Osteocyte (in vitro differentiated cells): Measurements from ENCODE around the gene UGT1A7. TPM values are rescaled to one million over a fixed set of nuclear protein-coding genes. Genes with fewer than 3 reads are reported as not detected.
"Not testable (repeated sequence)": the region's sequence is repeated elsewhere in the genome, so short reads cannot be mapped to it uniquely, and the experiment has no call there.

Source experiments
- DNase-seq: peaks from one replicate; pipeline ENCODE4 v3.0.0; 2021; ENCODE audit warnings: mixed read lengths; ENCODE audit not compliant: unreplicated experiment; ENCODE audit errors: extremely low spot score
- H3K27ac Mint-ChIP-seq: one replicate; pipeline ENCODE4 v1.8.0; 2021; ENCODE audit warnings: mild to moderate bottlenecking, mixed read lengths; ENCODE audit not compliant: unreplicated experiment
- H3K27me3 Mint-ChIP-seq: one replicate; pipeline ENCODE4 v1.8.0; 2021; ENCODE audit warnings: mixed read lengths; ENCODE audit not compliant: unreplicated experiment
- H3K36me3 Mint-ChIP-seq: one replicate; pipeline ENCODE4 v1.8.0; 2021; ENCODE audit warnings: mixed read lengths; ENCODE audit not compliant: unreplicated experiment
- H3K4me1 Mint-ChIP-seq: one replicate; pipeline ENCODE4 v1.8.0; 2021; ENCODE audit warnings: mixed read lengths; ENCODE audit not compliant: unreplicated experiment
- H3K4me3 Mint-ChIP-seq: one replicate; pipeline ENCODE4 v1.8.0; 2021; ENCODE audit warnings: mild to moderate bottlenecking, moderate library complexity, mixed read lengths; ENCODE audit not compliant: unreplicated experiment
- H3K9me3 Mint-ChIP-seq: one replicate; pipeline ENCODE4 v1.8.0; 2021; ENCODE audit warnings: mixed read lengths; ENCODE audit not compliant: unreplicated experiment
- long read RNA-seq: library from polyadenylated mRNA; unstranded; transcript quantifications from one replicate; pipeline ENCODE4 v2.0.0, GENCODE V29; 2021
- total RNA-seq: library from RNA; stranded (reverse); gene quantifications from 2 replicates; pipeline ENCODE4 v1.2.1, GENCODE V29; 2021
- TF ChIP-seq, protein P1 (sequence below): fragments of 200-600 bp; sonication (generic); IDR thresholded peaks from 2 replicates; pipeline ENCODE4 v1.5.0; 2021; ENCODE audit warnings: antibody characterized with exemption, mild to moderate bottlenecking, moderate library complexity

Gene UGT1A7
- total RNA-seq = not detected in 2 replicates
- long read RNA-seq = 0 reads

- DNase-seq = no peak
- Mint-ChIP-seq H3K27ac (no peak within 1 kb of the TSS), H3K36me3 (no peaks in the 10 kb centered on the region), H3K4me1 (no peaks in the 10 kb centered on the region), H3K9me3 (no peaks in the 10 kb centered on the region), H3K27me3 (peaks cover 13% of the 10 kb centered on the region), H3K4me3 (no peak within 1 kb of the TSS)
- TF ChIP-seq, protein P1, sequence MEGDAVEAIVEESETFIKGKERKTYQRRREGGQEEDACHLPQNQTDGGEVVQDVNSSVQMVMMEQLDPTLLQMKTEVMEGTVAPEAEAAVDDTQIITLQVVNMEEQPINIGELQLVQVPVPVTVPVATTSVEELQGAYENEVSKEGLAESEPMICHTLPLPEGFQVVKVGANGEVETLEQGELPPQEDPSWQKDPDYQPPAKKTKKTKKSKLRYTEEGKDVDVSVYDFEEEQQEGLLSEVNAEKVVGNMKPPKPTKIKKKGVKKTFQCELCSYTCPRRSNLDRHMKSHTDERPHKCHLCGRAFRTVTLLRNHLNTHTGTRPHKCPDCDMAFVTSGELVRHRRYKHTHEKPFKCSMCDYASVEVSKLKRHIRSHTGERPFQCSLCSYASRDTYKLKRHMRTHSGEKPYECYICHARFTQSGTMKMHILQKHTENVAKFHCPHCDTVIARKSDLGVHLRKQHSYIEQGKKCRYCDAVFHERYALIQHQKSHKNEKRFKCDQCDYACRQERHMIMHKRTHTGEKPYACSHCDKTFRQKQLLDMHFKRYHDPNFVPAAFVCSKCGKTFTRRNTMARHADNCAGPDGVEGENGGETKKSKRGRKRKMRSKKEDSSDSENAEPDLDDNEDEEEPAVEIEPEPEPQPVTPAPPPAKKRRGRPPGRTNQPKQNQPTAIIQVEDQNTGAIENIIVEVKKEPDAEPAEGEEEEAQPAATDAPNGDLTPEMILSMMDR = no peak
Measured at GRCh38 chr2:233681521-233682099, at the start of gene UGT1A7. UGT1A7 (plus strand) TSS chr2:233681901; CDS start chr2:233681938, 37 bp downstream.

DNA sequence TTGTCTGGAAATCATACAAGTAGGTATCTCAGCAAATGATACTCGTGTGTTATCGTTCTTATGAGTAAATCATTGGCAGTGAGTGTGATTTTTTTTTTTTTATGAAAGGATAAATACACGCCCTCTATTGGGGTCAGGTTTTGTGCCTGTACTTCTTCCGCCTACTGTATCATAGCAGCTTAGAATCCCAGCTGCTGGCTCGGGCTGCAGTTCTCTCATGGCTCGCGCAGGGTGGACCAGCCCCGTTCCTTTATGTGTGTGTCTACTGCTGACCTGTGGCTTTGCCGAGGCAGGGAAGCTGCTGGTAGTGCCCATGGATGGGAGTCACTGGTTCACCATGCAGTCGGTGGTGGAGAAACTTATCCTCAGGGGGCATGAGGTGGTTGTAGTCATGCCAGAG lies 45.4 kb upstream of the UGT1A7 start, which contains the start of gene UGT1A10:
UGT1A10 (plus strand) TSS at position 143 of the 400 bp plus-strand sequence; CDS start at position 218, 75 bp downstream.
- DNase-seq, H3K4me3 Mint-ChIP-seq: not testable (repeated sequence)

GRCh38 chr2:233638836-233639235 lies 42.9 kb upstream of the UGT1A7 start:
- TF ChIP-seq, protein P1 = no peak
- Mint-ChIP-seq H3K9me3 (peaks cover 8% of the 10 kb centered on the region), H3K4me1 (no peaks in the 10 kb centered on the region), H3K4me3 (no peak overlapping the region), H3K36me3 (no peaks in the 10 kb centered on the region), H3K27ac (no peak overlapping the region), H3K27me3 (peaks cover 56% of the 10 kb centered on the region)
- no peak for DNase-seq

More for the DNA sequence above, 45.4 kb upstream of the UGT1A7 start, which contains the start of gene UGT1A10:
- H3K4me1 Mint-ChIP-seq, H3K27ac Mint-ChIP-seq, H3K36me3 Mint-ChIP-seq: not testable (repeated sequence)
- Mint-ChIP-seq H3K27me3 (peaks cover 66% of the 10 kb centered on the region), H3K9me3 (peaks cover 12% of the 10 kb centered on the region)

DNA sequence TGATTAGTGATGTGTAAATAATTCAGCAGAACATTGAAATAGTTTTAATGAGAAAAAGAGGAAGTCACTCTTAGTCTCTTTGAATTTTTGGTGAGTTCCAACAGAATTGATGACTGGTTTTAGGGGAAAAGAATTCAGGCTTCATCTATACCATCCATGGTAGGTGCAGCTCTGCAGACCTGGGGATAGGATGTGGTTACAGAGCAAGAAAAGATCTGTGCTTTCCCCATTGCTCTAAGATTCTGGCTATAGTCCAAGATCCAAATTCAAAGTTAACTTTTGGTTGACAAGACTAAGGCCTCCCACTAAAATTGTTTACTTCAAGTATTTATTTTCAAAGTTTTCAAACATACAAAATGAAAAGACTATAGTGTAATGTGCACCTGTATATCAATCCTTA lies 41.8 kb upstream of the UGT1A7 start:
- H3K27me3 Mint-ChIP-seq = peaks cover 46% of the 10 kb centered on the region
- peaks cover 8% of the 10 kb centered on the region for H3K9me3 Mint-ChIP-seq
- no peak overlapping the region for H3K4me3 Mint-ChIP-seq
- TF ChIP-seq, protein P1 = no peak
- no peak overlapping the region for H3K27ac Mint-ChIP-seq
- H3K36me3 Mint-ChIP-seq = no peaks in the 10 kb centered on the region
- no peaks in the 10 kb centered on the region for H3K4me1 Mint-ChIP-seq
- no peak for DNase-seq

DNA sequence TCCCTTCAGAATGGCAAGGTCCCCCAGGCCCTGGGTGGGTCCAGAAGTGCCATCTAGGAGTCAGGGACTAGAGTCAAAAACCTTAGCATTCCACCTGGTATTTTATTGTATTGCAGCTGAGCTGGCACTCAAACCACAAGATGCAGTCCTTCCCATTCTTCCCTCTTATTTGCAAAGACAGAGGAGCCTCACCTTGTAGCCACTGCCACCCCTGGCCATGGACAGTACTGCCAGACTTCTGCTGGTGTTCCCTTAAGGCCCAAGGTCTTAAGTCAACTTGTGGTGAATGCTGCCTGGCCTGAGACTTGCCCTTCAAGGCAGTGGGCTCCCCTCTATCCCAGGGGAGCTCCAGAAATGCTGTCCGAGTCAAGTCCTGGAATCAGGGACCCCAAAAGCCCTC lies 38.6 kb upstream of the UGT1A7 start:
- H3K4me3 Mint-ChIP-seq = no peak overlapping the region
- peaks cover 41% of the 10 kb centered on the region for H3K27me3 Mint-ChIP-seq
- H3K27ac Mint-ChIP-seq = no peak overlapping the region
- TF ChIP-seq, protein P1 = no peak
- no peaks in the 10 kb centered on the region for H3K4me1 Mint-ChIP-seq
- H3K9me3 Mint-ChIP-seq = peaks cover 23% of the 10 kb centered on the region
- no peak for DNase-seq
- H3K36me3 Mint-ChIP-seq = peaks cover 4% of the 10 kb centered on the region

DNA sequence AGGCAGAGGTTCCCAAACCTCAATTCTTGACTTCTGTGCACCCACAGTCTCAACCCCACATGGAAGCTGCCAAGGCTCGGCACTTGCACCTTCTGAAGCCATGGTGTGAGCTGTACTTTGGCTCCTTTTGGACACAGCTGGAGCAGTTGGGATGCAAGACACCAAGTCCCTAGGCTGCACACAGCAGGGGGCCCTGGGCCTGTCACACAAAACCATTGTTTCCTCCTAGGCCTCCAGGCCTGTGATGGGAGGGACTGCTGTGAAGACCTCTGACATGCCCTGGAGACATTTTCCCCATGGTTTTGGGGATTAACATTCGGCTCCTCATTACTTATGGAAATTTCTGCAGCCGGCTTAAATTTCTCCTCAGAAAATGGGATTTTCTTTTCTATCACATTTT lies 35.7 kb upstream of the UGT1A7 start:
- H3K27ac Mint-ChIP-seq, DNase-seq, H3K36me3 Mint-ChIP-seq, H3K4me1 Mint-ChIP-seq, H3K4me3 Mint-ChIP-seq: not testable (repeated sequence)
- Mint-ChIP-seq H3K9me3 (peaks cover 23% of the 10 kb centered on the region), H3K27me3 (peaks cover 39% of the 10 kb centered on the region)
